Natural killer cell (primary cell): Measurements from ENCODE around the gene PDE12. TPM values are rescaled to one million over a fixed set of nuclear protein-coding genes. Genes with fewer than 3 reads are reported as not detected.

ENCODE experiments used
- ATAC-seq, 3 donors: fragments of 150-1000 bp in 2 of 3; fragments of 200-7000 bp in 1 of 3; cut with Tn5 transposase; 1 replicate in 1 of 3; 2 replicates in 2 of 3; pipeline ENCODE4 v1.10.0; 2021; ENCODE audit warnings: mild to moderate bottlenecking in 2 of 3, moderate library complexity in 2 of 3
- DNase-seq, 2 donors: peaks; one replicate each; pipeline versions ENCODE4 v3.0.0 to v3.0.0-alpha.2; 2013 to 2021; ENCODE audit warnings: mixed read lengths in 1 of 2
- H3K27ac ChIP-seq: one replicate; pipeline ENCODE4 v1.5.1; 2013; ENCODE audit warnings: mild to moderate bottlenecking, low read length
- H3K27me3 ChIP-seq: one replicate; pipeline ENCODE4 v1.6.1; 2013; ENCODE audit warnings: low read length; ENCODE audit not compliant: control insufficient read depth, insufficient read depth
- H3K36me3 ChIP-seq: one replicate; pipeline ENCODE4 v1.6.1; 2013; ENCODE audit warnings: low read length; ENCODE audit not compliant: control insufficient read depth, insufficient read depth
- H3K4me1 ChIP-seq: one replicate; pipeline ENCODE4 v1.6.1; 2013; ENCODE audit warnings: low read length; ENCODE audit not compliant: control insufficient read depth, insufficient read depth
- H3K4me3 ChIP-seq: one replicate; pipeline ENCODE4 v1.5.1; 2013; ENCODE audit warnings: low read length
- H3K9me3 ChIP-seq: one replicate; pipeline ENCODE4 v1.6.1; 2013; ENCODE audit warnings: low read length; ENCODE audit not compliant: control insufficient read depth, insufficient read depth
- H3K27ac Mint-ChIP-seq, 2 donors: one replicate each; pipeline ENCODE4 v1.8.0; 2022; ENCODE audit warnings: mild to moderate bottlenecking in 2 of 2, mixed read lengths in 2 of 2, moderate library complexity in 1 of 2
- H3K27me3 Mint-ChIP-seq, 2 donors: one replicate each; pipeline ENCODE4 v1.8.0; 2022; ENCODE audit warnings: low read depth in 2 of 2, mixed read lengths in 2 of 2
- H3K36me3 Mint-ChIP-seq: one replicate; pipeline ENCODE4 v1.8.0; 2022; ENCODE audit warnings: mixed read lengths
- H3K4me1 Mint-ChIP-seq, 2 donors: one replicate each; pipeline ENCODE4 v1.8.0; 2022; ENCODE audit warnings: mixed read lengths in 2 of 2
- H3K4me3 Mint-ChIP-seq: one replicate; pipeline ENCODE4 v1.8.0; 2022; ENCODE audit warnings: mild to moderate bottlenecking, moderate library complexity, mixed read lengths
- H3K9me3 Mint-ChIP-seq, 2 donors: one replicate each; pipeline ENCODE4 v1.8.0; 2022; ENCODE audit warnings: mixed read lengths in 2 of 2
- WGBS: methylation state at CpG from one replicate; pipeline ENCODE4 v1.1.7; 2013; ENCODE audit warnings: missing lambda C conversion rate; ENCODE audit not compliant: insufficient coverage; 5-methylcytosine and 5-hydroxymethylcytosine counted together
- intact Hi-C: fragments of 100-400 bp; cut with micrococcal nuclease; formaldehyde crosslinking; loops from one replicate; pipeline ENCODE4 v1.14.2; 2022
- total RNA-seq, 4 donors: library from RNA; stranded (reverse); fragments of 120-200 nt in 1 of 4; gene quantifications; one replicate each; pipeline versions ENCODE4 v1.2.3 to v1.2.4, GENCODE V29; 2013 to 2022
- TF ChIP-seq, protein P1 (sequence below): fragments of 200-600 bp; IDR thresholded peaks from one replicate; pipeline ENCODE4 v1.8.0; 2022; ENCODE audit warnings: antibody characterized with exemption

PDE12 gene, protein sequence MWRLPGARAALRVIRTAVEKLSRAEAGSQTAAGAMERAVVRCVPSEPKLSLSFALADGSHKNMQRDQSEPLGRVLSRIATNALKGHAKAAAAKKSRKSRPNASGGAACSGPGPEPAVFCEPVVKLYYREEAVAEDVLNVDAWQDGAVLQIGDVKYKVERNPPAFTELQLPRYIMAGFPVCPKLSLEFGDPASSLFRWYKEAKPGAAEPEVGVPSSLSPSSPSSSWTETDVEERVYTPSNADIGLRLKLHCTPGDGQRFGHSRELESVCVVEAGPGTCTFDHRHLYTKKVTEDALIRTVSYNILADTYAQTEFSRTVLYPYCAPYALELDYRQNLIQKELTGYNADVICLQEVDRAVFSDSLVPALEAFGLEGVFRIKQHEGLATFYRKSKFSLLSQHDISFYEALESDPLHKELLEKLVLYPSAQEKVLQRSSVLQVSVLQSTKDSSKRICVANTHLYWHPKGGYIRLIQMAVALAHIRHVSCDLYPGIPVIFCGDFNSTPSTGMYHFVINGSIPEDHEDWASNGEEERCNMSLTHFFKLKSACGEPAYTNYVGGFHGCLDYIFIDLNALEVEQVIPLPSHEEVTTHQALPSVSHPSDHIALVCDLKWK
- total RNA-seq, result 10 to 100 TPM; 34.4 to 36.6 (median 35.5) TPM
- 20.8 TPM for total RNA-seq (2013)

DNA sequence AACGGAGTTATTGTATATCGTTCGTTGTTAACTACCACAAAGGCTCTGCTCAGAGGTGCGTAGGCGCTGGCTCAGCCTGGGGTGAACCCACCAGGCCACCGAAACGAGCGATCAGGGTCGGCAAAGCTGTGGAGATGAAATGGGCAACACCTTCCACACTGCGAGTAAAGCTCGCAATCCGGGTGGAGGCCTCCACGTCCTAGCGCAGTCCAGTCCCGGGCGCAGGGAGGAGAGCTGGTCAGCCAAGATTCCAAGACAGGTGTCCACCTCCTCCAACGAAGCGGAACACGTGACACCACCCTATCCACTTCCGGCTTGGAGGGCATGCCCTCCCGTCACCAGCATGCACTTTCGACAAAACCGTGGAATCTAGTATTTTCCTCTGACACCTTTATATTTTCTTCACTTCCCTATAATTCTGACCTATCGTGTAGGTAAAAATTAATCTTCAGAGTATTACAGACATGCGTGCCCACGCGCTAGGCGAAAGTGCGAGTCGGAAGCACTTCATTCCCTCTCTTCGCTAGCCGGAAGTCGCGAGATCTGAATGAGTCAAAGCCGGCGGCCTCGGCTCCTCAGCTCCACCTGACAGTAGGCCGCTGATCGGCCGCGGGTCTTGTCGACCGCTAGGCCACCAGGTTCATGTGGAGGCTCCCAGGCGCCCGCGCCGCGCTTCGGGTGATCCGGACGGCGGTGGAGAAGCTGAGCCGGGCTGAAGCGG, at the start of gene PDE12:
PDE12 (plus strand) TSS at position 537 of the 721 bp plus-strand sequence; CDS start at position 643, 106 bp downstream.
- H3K4me1 Mint-ChIP-seq, result peaks cover 42 to 44% of the 10 kb centered on the region in 2 donors
- intact Hi-C loops, result loop anchor here (1.0 to 5.0 kb wide), 4 partner anchors 41 to 200 kb away; partner anchors contain the start of genes ARF4, DENND6A and SLMAP
- TF ChIP-seq, protein P1, sequence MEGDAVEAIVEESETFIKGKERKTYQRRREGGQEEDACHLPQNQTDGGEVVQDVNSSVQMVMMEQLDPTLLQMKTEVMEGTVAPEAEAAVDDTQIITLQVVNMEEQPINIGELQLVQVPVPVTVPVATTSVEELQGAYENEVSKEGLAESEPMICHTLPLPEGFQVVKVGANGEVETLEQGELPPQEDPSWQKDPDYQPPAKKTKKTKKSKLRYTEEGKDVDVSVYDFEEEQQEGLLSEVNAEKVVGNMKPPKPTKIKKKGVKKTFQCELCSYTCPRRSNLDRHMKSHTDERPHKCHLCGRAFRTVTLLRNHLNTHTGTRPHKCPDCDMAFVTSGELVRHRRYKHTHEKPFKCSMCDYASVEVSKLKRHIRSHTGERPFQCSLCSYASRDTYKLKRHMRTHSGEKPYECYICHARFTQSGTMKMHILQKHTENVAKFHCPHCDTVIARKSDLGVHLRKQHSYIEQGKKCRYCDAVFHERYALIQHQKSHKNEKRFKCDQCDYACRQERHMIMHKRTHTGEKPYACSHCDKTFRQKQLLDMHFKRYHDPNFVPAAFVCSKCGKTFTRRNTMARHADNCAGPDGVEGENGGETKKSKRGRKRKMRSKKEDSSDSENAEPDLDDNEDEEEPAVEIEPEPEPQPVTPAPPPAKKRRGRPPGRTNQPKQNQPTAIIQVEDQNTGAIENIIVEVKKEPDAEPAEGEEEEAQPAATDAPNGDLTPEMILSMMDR, result no peak

DNA sequence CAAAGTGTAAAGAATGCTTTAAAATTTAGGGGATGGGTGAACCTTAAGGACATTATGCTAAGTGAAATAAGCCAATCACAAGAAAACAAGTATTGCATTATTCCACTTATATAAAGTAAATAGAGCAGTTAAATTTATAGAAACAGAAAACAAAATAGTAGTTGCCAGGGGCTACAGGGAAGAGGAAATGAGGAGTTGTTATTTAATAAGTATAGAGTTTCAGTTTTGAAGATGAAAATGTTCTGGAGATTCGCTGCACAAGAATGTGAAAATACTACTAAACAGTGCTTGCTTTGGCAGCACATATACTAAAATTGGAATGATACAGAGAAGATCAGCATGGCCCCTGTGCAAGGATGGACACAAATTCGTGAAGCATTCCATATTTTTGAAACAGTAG, 43.9 kb upstream of the PDE12 start:
- H3K36me3 ChIP-seq, result no peaks in the 10 kb centered on the region
- 75% methylated on average over 2 of the region's 2 CpGs for WGBS
- H3K4me1 Mint-ChIP-seq, result no peaks in the 10 kb centered on the region
- no peaks in the 10 kb centered on the region for H3K36me3 Mint-ChIP-seq
- H3K27me3 Mint-ChIP-seq, result peaks cover 4 to 18% of the 10 kb centered on the region in 2 donors
- no peak for ATAC-seq
- H3K27ac Mint-ChIP-seq, result no peak overlapping the region
- TF ChIP-seq, protein P1, result no peak
- H3K4me1 ChIP-seq, result no peaks in the 10 kb centered on the region
- no peaks in the 10 kb centered on the region for H3K27me3 ChIP-seq
- no peak for DNase-seq
- no peak overlapping the region for H3K4me3 Mint-ChIP-seq
- intact Hi-C loops, result no loop called here
- no peak overlapping the region for H3K27ac ChIP-seq
- no peak overlapping the region for H3K4me3 ChIP-seq
- no peaks in the 10 kb centered on the region for H3K9me3 Mint-ChIP-seq
- H3K9me3 ChIP-seq, result no peaks in the 10 kb centered on the region

More for the DNA sequence above, at the start of gene PDE12:
- peak within 1 kb of the TSS; percentile 90 for H3K4me3 Mint-ChIP-seq
- Histone ChIP-seq H3K4me3 (peak within 1 kb of the TSS; percentile 76), H3K27me3 (no peaks in the 10 kb centered on the region), H3K9me3 (no peaks in the 10 kb centered on the region), H3K27ac (peak within 1 kb of the TSS; percentile 94), H3K4me1 (peaks cover 33% of the 10 kb centered on the region), H3K36me3 (peaks cover 14% of the 10 kb centered on the region)
- no peaks in the 10 kb centered on the region for H3K36me3 Mint-ChIP-seq
- peak within 1 kb of the TSS; percentile 93 to 94 for H3K27ac Mint-ChIP-seq
- no peaks in the 10 kb centered on the region for H3K9me3 Mint-ChIP-seq
- no peaks in the 10 kb centered on the region for H3K27me3 Mint-ChIP-seq
- peak; percentile 84 to 90 for DNase-seq
- ATAC-seq, result peak; percentile 78 to 88 (median 82)
- under 1% methylated on average over 53 of the region's 54 CpGs for WGBS

DNA sequence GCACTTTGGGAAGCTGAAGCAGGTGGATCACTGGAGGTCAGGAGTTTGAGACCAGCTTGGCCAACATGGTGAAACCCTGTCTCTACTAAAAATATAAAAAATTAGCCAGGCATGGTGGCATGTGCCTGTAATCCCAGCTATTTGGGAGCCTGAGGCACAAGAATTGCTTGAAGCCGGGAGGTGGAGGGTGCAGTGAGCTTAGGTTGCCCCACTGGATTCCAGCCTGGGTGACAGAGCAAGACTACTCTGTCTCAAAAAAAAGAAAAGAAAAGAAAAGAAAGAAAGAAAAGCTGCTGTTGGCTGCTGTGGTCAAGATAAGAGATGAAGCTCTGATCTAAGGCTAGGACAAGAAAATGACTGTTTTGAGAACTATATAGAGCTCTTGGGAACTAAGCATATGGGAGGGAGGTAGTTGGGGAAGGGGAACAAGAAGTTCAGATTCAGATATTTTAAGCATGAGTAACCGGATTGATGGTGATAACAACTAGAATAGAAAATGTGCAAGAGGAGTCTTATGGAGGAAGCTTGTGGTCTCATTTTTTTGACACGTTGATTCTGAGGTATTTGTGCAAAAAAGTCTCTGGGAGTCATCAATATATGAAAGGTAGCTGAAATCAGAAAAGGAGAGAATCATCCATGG, 37.7 kb upstream of the PDE12 start:
- Mint-ChIP-seq H3K36me3 (no peaks in the 10 kb centered on the region), H3K4me1 (peaks cover 13% of the 10 kb centered on the region in 2 donors), H3K9me3 (no peaks in the 10 kb centered on the region), H3K4me3 (peak overlapping the region; percentile 1), H3K27ac (no peak overlapping the region), H3K27me3 (peaks cover 2 to 7% of the 10 kb centered on the region in 2 donors)
- 32% methylated on average over 3 of the region's 3 CpGs for WGBS
- intact Hi-C loops, result no loop called here
- Histone ChIP-seq H3K27me3 (no peaks in the 10 kb centered on the region), H3K9me3 (no peaks in the 10 kb centered on the region), H3K36me3 (no peaks in the 10 kb centered on the region), H3K27ac (no peak overlapping the region), H3K4me3 (no peak overlapping the region), H3K4me1 (no peaks in the 10 kb centered on the region)
- DNase-seq (no peak), ATAC-seq (peak in 1 of 3 donors; percentile 41)
- TF ChIP-seq, protein P1, result no peak
